ENCODE results near the gene MCM6. TPM values are rescaled to one million over a fixed set of nuclear protein-coding genes. Genes with fewer than 3 reads are reported as not detected.

MCM6 gene
- total and polyA plus RNA-seq, 2 donors from 2014 or later = 10.1 to 11.9 TPM

- intact Hi-C loops (cut with DNase I) = no loop called here
- Histone ChIP-seq H3K27me3 (ENCODE audit: control insufficient read depth, insufficient read depth, low read length) (no peaks in the 10 kb centered on the region), H3K9me3 (ENCODE audit: control insufficient read depth in 2 of 3, insufficient read depth in 1 of 3, low read length in 3 of 3) (peaks cover 0 to 3% (median 0%) of the 10 kb centered on the region in 3 donors), H3K9ac (ENCODE audit: low read length in 3 of 3) (no peak overlapping the region), H3K27ac (ENCODE audit: low read depth in 2 of 2, low read length in 2 of 2) (no peak overlapping the region), H3K4me1 (ENCODE audit: control insufficient read depth in 2 of 3, insufficient read depth in 2 of 3, low read depth in 1 of 3, low read length in 3 of 3) (no peaks in the 10 kb centered on the region), H3K4me3 (ENCODE audit: low read length in 3 of 3) (no peak overlapping the region), H3K36me3 (ENCODE audit: control insufficient read depth in 2 of 3, insufficient read depth in 3 of 3, low read length in 3 of 3) (no peaks in the 10 kb centered on the region)
- FAIRE-seq (no peak), DNase-seq (no peak)
- no peak for TF ChIP-seq CTCF (IDR thresholded peaks at IDR 0.05; ENCODE audit: borderline replicate concordance, extremely low read depth, insufficient read depth)
Observed at GRCh38 chr2:135800513-135801460, 75.5 kb downstream of the MCM6 start.

GRCh38 chr2:135799738-135800137 lies 76.5 kb downstream of the MCM6 start:
- Histone ChIP-seq H3K36me3 (ENCODE audit: control insufficient read depth in 2 of 3, insufficient read depth in 3 of 3, low read length in 3 of 3) (no peaks in the 10 kb centered on the region), H3K27ac (ENCODE audit: low read depth in 2 of 2, low read length in 2 of 2) (no peak overlapping the region), H3K4me3 (ENCODE audit: low read length in 3 of 3) (no peak overlapping the region), H3K9ac (ENCODE audit: low read length in 3 of 3) (no peak overlapping the region), H3K9me3 (ENCODE audit: control insufficient read depth in 2 of 3, insufficient read depth in 1 of 3, low read length in 3 of 3) (peaks cover 0 to 3% (median 0%) of the 10 kb centered on the region in 3 donors), H3K27me3 (ENCODE audit: control insufficient read depth, insufficient read depth, low read length) (no peaks in the 10 kb centered on the region), H3K4me1 (ENCODE audit: control insufficient read depth in 2 of 3, insufficient read depth in 2 of 3, low read depth in 1 of 3, low read length in 3 of 3) (no peaks in the 10 kb centered on the region)
- no peak for TF ChIP-seq CTCF (IDR thresholded peaks at IDR 0.05; ENCODE audit: borderline replicate concordance, extremely low read depth, insufficient read depth)
- intact Hi-C loops (cut with DNase I) = no loop called here
- FAIRE-seq (no peak), DNase-seq (no peak)

GRCh38 chr2:135798762-135799161 lies 77.5 kb downstream of the MCM6 start:
- intact Hi-C loops (cut with DNase I) = no loop called here
- Histone ChIP-seq H3K9me3 (ENCODE audit: control insufficient read depth in 2 of 3, insufficient read depth in 1 of 3, low read length in 3 of 3) (peaks cover 0 to 3% (median 0%) of the 10 kb centered on the region in 3 donors), H3K27me3 (ENCODE audit: control insufficient read depth, insufficient read depth, low read length) (no peaks in the 10 kb centered on the region), H3K9ac (ENCODE audit: low read length in 3 of 3) (no peak overlapping the region), H3K4me1 (ENCODE audit: control insufficient read depth in 2 of 3, insufficient read depth in 2 of 3, low read depth in 1 of 3, low read length in 3 of 3) (no peaks in the 10 kb centered on the region), H3K27ac (ENCODE audit: low read depth in 2 of 2, low read length in 2 of 2) (no peak overlapping the region), H3K4me3 (ENCODE audit: low read length in 3 of 3) (no peak overlapping the region), H3K36me3 (ENCODE audit: control insufficient read depth in 2 of 3, insufficient read depth in 3 of 3, low read length in 3 of 3) (no peaks in the 10 kb centered on the region)
- TF ChIP-seq CTCF (IDR thresholded peaks at IDR 0.05; ENCODE audit: borderline replicate concordance, extremely low read depth, insufficient read depth) = no peak
- no peak for DNase-seq
- FAIRE-seq = no peak
